HCT116 (cell line): ENCODE results near the gene ANXA2. TPM values are rescaled to one million over a fixed set of nuclear protein-coding genes. Genes with fewer than 3 reads are reported as not detected.

ENCODE experiments used
- ATAC-seq: fragments of 200-7000 bp; cut with Tn5 transposase; 2 replicates; pipeline ENCODE4 v1.9.1; 2020; ENCODE audit warnings: mild to moderate bottlenecking, moderate library complexity
- BruUV-seq: library from RNA; stranded (reverse); fragments of 400-500 nt; replicated peaks from 2 replicates; lab custom pipeline; 2021; lab: Mats Ljungman, UMichigan
- CTCF ChIA-PET: fragments of 300-600 bp; sonication (Branson Sonifier 250); formaldehyde crosslinking; loops from one replicate; lab custom pipeline; 2021; ENCODE audit warnings: antibody characterized with exemption; lab: Charles Lee
- POLR2A ChIA-PET: fragments of 300-600, 350-600 bp; sonication (Branson Sonifier 250); formaldehyde crosslinking; loops from one replicate; lab custom pipeline; 2021; ENCODE audit warnings: antibody characterized with exemption; lab: Charles Lee
- RAD21 ChIA-PET, 2 experiments: fragments of 300-600 bp; sonication (Branson Sonifier 250); formaldehyde crosslinking; loops; one replicate each; lab custom pipeline; 2023; ENCODE audit warnings: low total read pairs in 2 of 2; ENCODE audit not compliant: uncharacterized antibody in 2 of 2, unreplicated experiment in 2 of 2, low non-redundant PET in 1 of 2; lab: Charles Lee
- DNase-seq: peaks from one replicate; pipeline ENCODE4 v3.0.0-alpha.2; 2010; ENCODE audit warnings: low read depth, low spot score
- H2AFZ ChIP-seq: fragments of 200-600 bp; shearing (Covaris generic), sonication (generic); 2 replicates; pipeline ENCODE4 v1.6.1; 2017; ENCODE audit warnings: low read depth, mixed run types, mixed read lengths, antibody characterized with exemption, low read length; ENCODE audit not compliant: poor library complexity, severe bottlenecking
- H3K27ac ChIP-seq: 2 replicates; pipeline ENCODE4 v1.5.1; 2012; ENCODE audit warnings: low read depth, low read length
- H3K27me3 ChIP-seq: fragments of 200-600 bp; sonication (generic); 2 replicates; pipeline ENCODE4 v1.6.1; 2016; ENCODE audit warnings: mixed run types, low read length, mixed read lengths; ENCODE audit not compliant: insufficient read depth
- H3K36me3 ChIP-seq, 2 experiments: fragments of 200-500 bp in 1 of 2; fragments of 200-600 bp in 1 of 2; sonication (Bioruptor generic) in 1 of 2; sonication (generic) in 1 of 2; 2 replicates each; pipeline versions ENCODE4 v1.5.1 to v1.6.1; 2014 to 2016; ENCODE audit warnings: low read length in 2 of 2, inconsistent platforms in 1 of 2, mixed read lengths in 1 of 2, mixed run types in 1 of 2; ENCODE audit not compliant: insufficient read depth in 2 of 2, control insufficient read depth in 1 of 2
- H3K4me1 ChIP-seq, 2 experiments: fragments of 200-600 bp in 1 of 2; sonication (generic) in 1 of 2; 2 replicates each; pipeline versions ENCODE4 v1.5.1 to v1.6.1; 2012 to 2017; ENCODE audit warnings: low read length in 2 of 2, inconsistent platforms in 1 of 2, mild to moderate bottlenecking in 1 of 2, mixed read lengths in 1 of 2, mixed run types in 1 of 2, moderate library complexity in 1 of 2; ENCODE audit not compliant: insufficient read depth in 2 of 2, control insufficient read depth in 1 of 2
- H3K4me2 ChIP-seq: fragments of 200-600 bp; sonication (generic); 2 replicates; pipeline ENCODE4 v1.6.1; 2017; ENCODE audit warnings: mixed run types, low read length, mixed read lengths
- H3K4me3 ChIP-seq, 2 experiments: fragments of 200-600 bp in 1 of 2; sonication (generic) in 1 of 2; replicated peaks in 1 of 2; 2 replicates each; pipeline ENCODE4 v1.5.1; 2011 to 2016; ENCODE audit warnings: low read length in 2 of 2, control low read depth in 1 of 2, low read depth in 1 of 2, mild to moderate bottlenecking in 1 of 2, mixed read lengths in 1 of 2, mixed run types in 1 of 2
- H3K79me2 ChIP-seq: fragments of 200-600 bp; sonication (generic); 2 replicates; pipeline ENCODE4 v1.6.1; 2017; ENCODE audit warnings: mild to moderate bottlenecking, mixed run types, low read length, moderate library complexity, mixed read lengths; ENCODE audit not compliant: insufficient read depth
- H3K9ac ChIP-seq: fragments of 200-600 bp; sonication (generic); 2 replicates; pipeline ENCODE4 v1.6.1; 2016; ENCODE audit warnings: low read length, mixed read lengths
- H3K9me2 ChIP-seq: fragments of 200-600 bp; sonication (generic), shearing (Covaris generic); 2 replicates; pipeline ENCODE4 v1.6.1; 2017; ENCODE audit warnings: mixed run types, mild to moderate bottlenecking, moderate library complexity; ENCODE audit not compliant: insufficient read depth
- H3K9me3 ChIP-seq, 2 experiments: fragments of 200-500 bp in 1 of 2; fragments of 200-600 bp in 1 of 2; sonication (Bioruptor generic) in 1 of 2; sonication (generic) in 1 of 2; 2 replicates each; pipeline ENCODE4 v1.6.1; 2014 to 2017; ENCODE audit warnings: low read length in 2 of 2, mixed read lengths in 2 of 2, inconsistent platforms in 1 of 2, low read depth in 1 of 2, mild to moderate bottlenecking in 1 of 2, mixed run types in 1 of 2, moderate library complexity in 1 of 2; ENCODE audit not compliant: control insufficient read depth in 1 of 2, insufficient read depth in 1 of 2
- H4K20me1 ChIP-seq: fragments of 200-600 bp; sonication (generic), shearing (Covaris generic); 2 replicates; pipeline ENCODE4 v1.6.1; 2017; ENCODE audit warnings: mixed run types, mild to moderate bottlenecking, moderate library complexity; ENCODE audit not compliant: insufficient read depth
- CEBPB ChIP-seq: IDR thresholded peaks from 2 replicates; pipeline ENCODE4 v1.6.1; 2012; ENCODE audit warnings: low read depth
- CTCF ChIP-seq, 3 experiments: fragments of 200-600 bp in 1 of 3; sonication (generic) in 1 of 3; IDR thresholded peaks in 2 of 3; conservative IDR thresholded peaks in 1 of 3; 2 replicates each; pipeline ENCODE4 v1.5.1; 2012 to 2017; ENCODE audit warnings: low read depth in 2 of 3, low read length in 2 of 3, antibody characterized with exemption in 1 of 3, borderline replicate concordance in 1 of 3, control low read depth in 1 of 3, mild to moderate bottlenecking in 1 of 3, mixed read lengths in 1 of 3, mixed run types in 1 of 3, moderate library complexity in 1 of 3; ENCODE audit not compliant: insufficient read depth in 1 of 3
- EGR1 ChIP-seq: IDR thresholded peaks from 2 replicates; pipeline ENCODE4 v1.6.1; 2012; ENCODE audit warnings: low read depth
- EZH2phosphoT487 ChIP-seq: fragments of 200-600 bp; IDR thresholded peaks from 2 replicates; pipeline ENCODE4 v1.6.1; 2018; ENCODE audit warnings: antibody characterized with exemption, borderline replicate concordance
- RAD21 ChIP-seq: IDR thresholded peaks from 2 replicates; pipeline ENCODE4 v1.6.1; 2012; ENCODE audit warnings: low read depth, mild to moderate bottlenecking
- TCF7L2 ChIP-seq: IDR thresholded peaks from 2 replicates; pipeline ENCODE4 v1.7.0; 2011; ENCODE audit warnings: borderline replicate concordance, inconsistent platforms; ENCODE audit not compliant: insufficient read depth, insufficient read length; ENCODE audit errors: extremely low read depth
- YY1 ChIP-seq: IDR thresholded peaks from 2 replicates; pipeline ENCODE4 v1.6.1; 2011; ENCODE audit warnings: low read length, low read depth, moderate library complexity, mild to moderate bottlenecking; ENCODE audit not compliant: insufficient replicate concordance; ENCODE audit errors: extremely low read depth
- intact Hi-C: fragments of 100-400 bp; cut with micrococcal nuclease; formaldehyde crosslinking; loops from 2 replicates; pipeline ENCODE4 v1.10.0; 2022
- total RNA-seq: library from RNA; stranded (reverse); gene quantifications from one replicate; pipeline ENCODE4 v1.2.1, GENCODE V29; 2021; ENCODE audit not compliant: unreplicated experiment
- TF ChIP-seq, protein P1 (sequence below): IDR thresholded peaks from 2 replicates; pipeline ENCODE4 v1.6.1; 2011; ENCODE audit warnings: mild to moderate bottlenecking, low read length, moderate library complexity; ENCODE audit not compliant: insufficient replicate concordance; ENCODE audit errors: extremely low read depth
- TF ChIP-seq, protein P2 (sequence below): IDR thresholded peaks from 2 replicates; pipeline ENCODE4 v1.6.1; 2012

Gene ANXA2
- total RNA-seq, 1 experiment from 2014 or later: 1,298 TPM

DNA sequence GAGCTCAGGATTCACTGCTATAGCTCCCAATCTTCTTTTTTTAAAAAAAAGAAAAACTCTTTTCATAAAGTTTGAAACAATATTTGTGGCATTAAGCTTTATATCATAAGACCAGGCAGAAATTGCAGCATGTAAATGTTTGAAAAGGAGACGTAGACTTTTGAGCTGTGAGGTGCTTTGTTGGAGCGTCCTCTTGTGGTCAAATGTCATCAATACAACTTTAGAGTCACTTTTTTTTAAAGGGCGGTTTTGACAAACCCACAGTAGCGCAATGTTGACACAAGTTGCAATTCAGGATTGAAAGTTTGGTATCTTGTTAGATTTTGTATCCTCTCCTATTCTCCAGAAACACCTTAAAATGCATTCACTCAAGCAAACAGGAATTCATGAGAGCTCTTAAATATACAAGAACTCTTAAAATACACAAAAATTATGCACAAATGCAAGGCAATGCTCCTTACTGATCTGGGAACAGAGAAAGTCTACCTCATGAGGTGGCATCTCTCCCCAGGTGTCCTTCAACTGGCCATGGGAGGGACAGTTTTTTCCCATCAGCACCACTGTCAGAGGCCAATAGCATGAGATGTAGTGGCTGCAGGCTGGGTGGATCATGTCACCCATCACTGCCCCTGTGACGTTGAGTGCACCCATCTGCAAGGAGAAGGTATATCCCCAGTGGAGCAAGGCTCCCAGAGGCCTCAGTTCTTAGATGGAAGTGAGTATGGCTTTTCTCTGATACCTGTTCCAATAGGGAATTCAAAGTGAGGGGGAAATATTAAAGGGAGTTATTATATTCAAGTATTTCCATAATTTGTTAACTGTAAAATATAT, 70.7 kb downstream of the ANXA2 start:
- peaks cover 42% of the 10 kb centered on the region for H3K27me3 ChIP-seq
- ChIA-PET CTCF (interaction anchor here (0.7 to 4.7 kb wide), 28 partner anchors 10 to 637 kb away, joined by 3 to 76 read pairs (median 4); partner anchors contain the start of gene BNIP2), RAD21 (interaction anchor here (0.5 to 2.1 kb wide), 8 partner anchors 162 to 636 kb away, joined by 3 to 6 read pairs (median 4); no protein-coding TSS in a partner anchor), POLR2A (no interaction called here)
- H3K4me2 ChIP-seq: 0 out of 2 replicates have a peak overlapping the region, but pooled peaks have one; percentile 8
- no peak overlapping the region for H3K9ac ChIP-seq
- H2AFZ ChIP-seq: peak overlapping the region; percentile 13
- no peaks in the 10 kb centered on the region for H3K9me2 ChIP-seq
- H3K9me3 ChIP-seq: no peaks in the 10 kb centered on the region
- H3K4me1 ChIP-seq: no peaks in the 10 kb centered on the region
- intact Hi-C loops: loop anchor here (1.0 to 5.0 kb wide), 6 partner anchors 190 to 795 kb away; no protein-coding TSS in a partner anchor
- H3K79me2 ChIP-seq: no peaks in the 10 kb centered on the region
- TF ChIP-seq CTCF (IDR thresholded peaks at IDR 0.05 in 2 of 3, conservative IDR thresholded peaks at IDR 0.05 in 1 of 3; ENCODE audit: borderline replicate concordance in 1 of 3, insufficient read depth in 1 of 3, low read depth in 2 of 3, low read length in 2 of 3) (peak; percentile 77 to 96 (median 83)), CEBPB (no peak), YY1 (no peak), EZH2phosphoT487 (no peak), EGR1 (no peak), RAD21 (peak; percentile 91), TCF7L2 (no peak)
- TF ChIP-seq, protein P1, sequence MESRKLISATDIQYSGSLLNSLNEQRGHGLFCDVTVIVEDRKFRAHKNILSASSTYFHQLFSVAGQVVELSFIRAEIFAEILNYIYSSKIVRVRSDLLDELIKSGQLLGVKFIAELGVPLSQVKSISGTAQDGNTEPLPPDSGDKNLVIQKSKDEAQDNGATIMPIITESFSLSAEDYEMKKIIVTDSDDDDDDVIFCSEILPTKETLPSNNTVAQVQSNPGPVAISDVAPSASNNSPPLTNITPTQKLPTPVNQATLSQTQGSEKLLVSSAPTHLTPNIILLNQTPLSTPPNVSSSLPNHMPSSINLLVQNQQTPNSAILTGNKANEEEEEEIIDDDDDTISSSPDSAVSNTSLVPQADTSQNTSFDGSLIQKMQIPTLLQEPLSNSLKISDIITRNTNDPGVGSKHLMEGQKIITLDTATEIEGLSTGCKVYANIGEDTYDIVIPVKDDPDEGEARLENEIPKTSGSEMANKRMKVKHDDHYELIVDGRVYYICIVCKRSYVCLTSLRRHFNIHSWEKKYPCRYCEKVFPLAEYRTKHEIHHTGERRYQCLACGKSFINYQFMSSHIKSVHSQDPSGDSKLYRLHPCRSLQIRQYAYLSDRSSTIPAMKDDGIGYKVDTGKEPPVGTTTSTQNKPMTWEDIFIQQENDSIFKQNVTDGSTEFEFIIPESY: no peak
- TF ChIP-seq, protein P2, sequence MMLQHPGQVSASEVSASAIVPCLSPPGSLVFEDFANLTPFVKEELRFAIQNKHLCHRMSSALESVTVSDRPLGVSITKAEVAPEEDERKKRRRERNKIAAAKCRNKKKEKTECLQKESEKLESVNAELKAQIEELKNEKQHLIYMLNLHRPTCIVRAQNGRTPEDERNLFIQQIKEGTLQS: no peak
- DNase-seq (peak; percentile 47), ATAC-seq (peak; percentile 74)
- H3K27ac ChIP-seq: no peak overlapping the region
- H3K4me3 ChIP-seq: no peak overlapping the region
- BruUV-seq: no TSS peak
- H4K20me1 ChIP-seq: peaks cover 5% of the 10 kb centered on the region; the same call in 1 of the 2 replicates
- no peaks in the 10 kb centered on the region for H3K36me3 ChIP-seq
